ENCODE measurements around the gene ACYP2.

The ACYP2 gene

DNA sequence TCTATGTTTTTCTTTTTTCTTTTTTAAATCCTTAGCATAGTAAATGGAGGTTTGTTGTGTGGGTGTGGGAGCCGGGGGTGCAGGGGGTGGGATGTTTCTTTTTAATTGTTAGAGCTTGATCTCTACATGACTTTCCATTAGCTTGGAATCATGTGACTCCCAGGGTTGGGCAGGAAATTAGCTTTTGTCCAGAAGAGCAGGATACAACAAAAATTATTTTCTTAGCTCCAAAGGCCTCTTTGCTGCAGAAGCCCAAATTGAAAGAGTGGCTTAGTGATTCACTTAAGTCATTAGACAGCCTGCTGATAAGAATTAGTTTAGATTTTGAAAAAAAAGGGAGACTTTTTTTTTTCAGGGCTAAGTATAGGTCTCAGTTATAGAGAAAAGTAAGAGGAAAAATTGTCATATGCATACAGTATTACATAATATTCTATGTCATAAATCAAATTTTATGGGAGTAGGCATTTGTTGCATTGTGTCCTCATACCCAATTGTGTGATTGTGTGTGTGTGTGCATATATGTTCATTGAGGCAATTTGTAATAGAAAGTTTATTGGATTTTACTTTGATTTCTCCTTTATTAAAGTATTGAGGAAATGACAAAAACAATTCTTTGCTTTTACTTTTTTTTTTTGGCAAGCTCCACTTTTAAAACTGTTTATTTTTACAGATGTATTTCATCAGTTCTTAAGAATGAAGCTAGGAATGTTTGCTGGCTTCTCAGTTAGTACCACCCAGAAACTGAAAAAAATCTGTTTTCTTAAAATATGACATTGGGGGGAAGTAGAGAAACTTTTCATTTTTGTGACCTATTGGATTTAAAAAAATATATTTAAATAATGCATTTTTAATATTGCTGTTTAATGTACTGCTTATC is 93.2 kb downstream of the ACYP2 start:
- H3K9me3 ChIP-seq (ENCODE audit: insufficient read depth, low read length, severe bottlenecking): no peaks in the 10 kb centered on the region
- no peaks in the 10 kb centered on the region for H3K27me3 ChIP-seq (ENCODE audit: insufficient read depth, low read length, poor library complexity)
- H3K27ac ChIP-seq (ENCODE audit: low read length): no peak overlapping the region
- H3K4me2 ChIP-seq (ENCODE audit: insufficient read depth, low read length): no peak overlapping the region
- no peaks in the 10 kb centered on the region for H3K36me3 ChIP-seq (ENCODE audit: insufficient read depth, low read length)
- no peak for TF ChIP-seq EZH2 (IDR thresholded peaks at IDR 0.05; ENCODE audit: borderline replicate concordance, low read depth, low read length, severe bottlenecking)
- TF ChIP-seq, protein P1, sequence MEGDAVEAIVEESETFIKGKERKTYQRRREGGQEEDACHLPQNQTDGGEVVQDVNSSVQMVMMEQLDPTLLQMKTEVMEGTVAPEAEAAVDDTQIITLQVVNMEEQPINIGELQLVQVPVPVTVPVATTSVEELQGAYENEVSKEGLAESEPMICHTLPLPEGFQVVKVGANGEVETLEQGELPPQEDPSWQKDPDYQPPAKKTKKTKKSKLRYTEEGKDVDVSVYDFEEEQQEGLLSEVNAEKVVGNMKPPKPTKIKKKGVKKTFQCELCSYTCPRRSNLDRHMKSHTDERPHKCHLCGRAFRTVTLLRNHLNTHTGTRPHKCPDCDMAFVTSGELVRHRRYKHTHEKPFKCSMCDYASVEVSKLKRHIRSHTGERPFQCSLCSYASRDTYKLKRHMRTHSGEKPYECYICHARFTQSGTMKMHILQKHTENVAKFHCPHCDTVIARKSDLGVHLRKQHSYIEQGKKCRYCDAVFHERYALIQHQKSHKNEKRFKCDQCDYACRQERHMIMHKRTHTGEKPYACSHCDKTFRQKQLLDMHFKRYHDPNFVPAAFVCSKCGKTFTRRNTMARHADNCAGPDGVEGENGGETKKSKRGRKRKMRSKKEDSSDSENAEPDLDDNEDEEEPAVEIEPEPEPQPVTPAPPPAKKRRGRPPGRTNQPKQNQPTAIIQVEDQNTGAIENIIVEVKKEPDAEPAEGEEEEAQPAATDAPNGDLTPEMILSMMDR (IDR thresholded peaks at IDR 0.05; ENCODE audit: borderline replicate concordance, extremely low read depth, low read length, poor library complexity, severe bottlenecking): no peak
- H3K4me3 ChIP-seq (ENCODE audit: low read depth in 1 of 2, low read length in 2 of 2): no peak overlapping the region
- H3K79me2 ChIP-seq (ENCODE audit: insufficient read depth, low read length): no peaks in the 10 kb centered on the region
- no peak overlapping the region for H3K9ac ChIP-seq (ENCODE audit: low read depth, low read length)
- no peak overlapping the region for H2AFZ ChIP-seq (ENCODE audit: low read depth, low read length)
- no peak for ATAC-seq (ENCODE audit: insufficient read depth, low read depth)
- H4K20me1 ChIP-seq (ENCODE audit: insufficient read depth, low read length): no peaks in the 10 kb centered on the region
- DNase-seq: no peak
- no peaks in the 10 kb centered on the region for H3K4me1 ChIP-seq (ENCODE audit: insufficient read depth, low read length)

DNA sequence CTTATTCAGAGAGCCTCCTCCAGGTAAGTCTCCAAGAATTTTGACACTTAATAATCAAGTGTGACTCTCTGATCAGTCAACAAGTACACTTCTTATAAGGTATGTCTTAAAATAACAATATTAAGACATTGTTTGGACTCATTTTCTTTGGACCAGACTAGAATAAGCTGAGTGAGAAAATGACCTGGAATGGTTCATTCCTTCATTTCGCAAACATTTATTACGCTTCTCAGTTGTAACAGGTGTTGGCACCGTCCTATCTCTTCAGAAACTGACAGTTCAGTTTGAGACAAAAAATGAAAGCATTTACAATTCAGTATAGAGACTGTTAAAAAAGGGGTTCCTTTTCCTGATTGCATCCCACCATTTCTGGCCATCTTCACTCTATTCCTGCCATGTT is 94.0 kb downstream of the ACYP2 start:
- Histone ChIP-seq H3K4me3 (ENCODE audit: low read depth in 1 of 2, low read length in 2 of 2) (no peak overlapping the region), H3K27me3 (ENCODE audit: insufficient read depth, low read length, poor library complexity) (no peaks in the 10 kb centered on the region), H3K36me3 (ENCODE audit: insufficient read depth, low read length) (no peaks in the 10 kb centered on the region), H3K79me2 (ENCODE audit: insufficient read depth, low read length) (no peaks in the 10 kb centered on the region), H3K9me3 (ENCODE audit: insufficient read depth, low read length, severe bottlenecking) (no peaks in the 10 kb centered on the region), H2AFZ (ENCODE audit: low read depth, low read length) (no peak overlapping the region), H3K4me1 (ENCODE audit: insufficient read depth, low read length) (no peaks in the 10 kb centered on the region), H3K9ac (ENCODE audit: low read depth, low read length) (no peak overlapping the region), H4K20me1 (ENCODE audit: insufficient read depth, low read length) (no peaks in the 10 kb centered on the region), H3K27ac (ENCODE audit: low read length) (no peak overlapping the region), H3K4me2 (ENCODE audit: insufficient read depth, low read length) (no peak overlapping the region)
- no peak for TF ChIP-seq EZH2 (IDR thresholded peaks at IDR 0.05; ENCODE audit: borderline replicate concordance, low read depth, low read length, severe bottlenecking)
- TF ChIP-seq, protein P1 (IDR thresholded peaks at IDR 0.05; ENCODE audit: borderline replicate concordance, extremely low read depth, low read length, poor library complexity, severe bottlenecking): no peak
- no peak for DNase-seq
- no peak for ATAC-seq (ENCODE audit: insufficient read depth, low read depth)

DNA sequence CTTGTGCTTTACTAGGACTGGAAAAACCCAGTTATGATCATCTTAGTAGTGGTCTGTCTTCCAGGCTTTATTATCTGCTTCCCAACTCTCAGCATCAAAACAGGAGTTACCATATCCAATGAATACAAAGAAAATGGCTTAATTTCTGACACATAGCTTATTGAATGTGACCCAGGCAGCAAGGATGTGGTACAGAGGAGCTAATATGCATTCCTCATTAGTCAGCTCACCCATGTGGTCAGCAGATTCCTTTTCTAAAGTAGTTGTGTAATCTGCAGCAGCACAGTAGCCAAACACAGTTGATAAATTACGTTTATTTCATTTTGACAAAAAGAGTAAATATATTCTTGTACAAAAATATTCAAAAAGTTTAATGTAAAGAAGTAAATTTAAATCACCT is 97.0 kb downstream of the ACYP2 start:
- DNase-seq (no peak), ATAC-seq (ENCODE audit: insufficient read depth, low read depth) (no peak)
- no peak overlapping the region for H3K9ac ChIP-seq (ENCODE audit: low read depth, low read length)
- no peak overlapping the region for H3K4me3 ChIP-seq (ENCODE audit: low read depth in 1 of 2, low read length in 2 of 2)
- no peaks in the 10 kb centered on the region for H3K27me3 ChIP-seq (ENCODE audit: insufficient read depth, low read length, poor library complexity)
- no peak for TF ChIP-seq EZH2 (IDR thresholded peaks at IDR 0.05; ENCODE audit: borderline replicate concordance, low read depth, low read length, severe bottlenecking)
- TF ChIP-seq, protein P1 (IDR thresholded peaks at IDR 0.05; ENCODE audit: borderline replicate concordance, extremely low read depth, low read length, poor library complexity, severe bottlenecking): no peak
- no peaks in the 10 kb centered on the region for H3K79me2 ChIP-seq (ENCODE audit: insufficient read depth, low read length)
- no peak overlapping the region for H3K4me2 ChIP-seq (ENCODE audit: insufficient read depth, low read length)
- H4K20me1 ChIP-seq (ENCODE audit: insufficient read depth, low read length): no peaks in the 10 kb centered on the region
- H3K36me3 ChIP-seq (ENCODE audit: insufficient read depth, low read length): no peaks in the 10 kb centered on the region
- no peak overlapping the region for H3K27ac ChIP-seq (ENCODE audit: low read length)
- no peaks in the 10 kb centered on the region for H3K4me1 ChIP-seq (ENCODE audit: insufficient read depth, low read length)
- no peak overlapping the region for H2AFZ ChIP-seq (ENCODE audit: low read depth, low read length)
- H3K9me3 ChIP-seq (ENCODE audit: insufficient read depth, low read length, severe bottlenecking): no peaks in the 10 kb centered on the region

Measured in DND-41 (cell line).